NCI-H2171 (cell line): Measurements from ENCODE around the gene VWDE.
"Not testable (repeated sequence)": the region's sequence is repeated elsewhere in the genome, so short reads cannot be mapped to it uniquely, and the experiment has no call there.

ENCODE experiments used
- DNase-seq: peaks from one replicate; lab custom pipeline; 2025; lab: John Stamatoyannopoulos, UW

The VWDE gene

GRCh38 chr7:12403287-12404181, at the start of gene VWDE:
Gene VWDE, minus strand, starts transcription at chr7:12403865. Its CDS starts 149 bp downstream, at chr7:12403716.
- DNase-seq: peak; percentile 78

- DNase-seq: not testable (repeated sequence)
Measured at GRCh38 chr7:12453136-12453535, 49.5 kb upstream of the VWDE start.

GRCh38 chr7:12450615-12451014, 47.0 kb upstream of the VWDE start:
- no peak for DNase-seq

- DNase-seq: no peak
Measured at GRCh38 chr7:12444785-12445184, 41.1 kb upstream of the VWDE start.

- DNase-seq: no peak
Measured at GRCh38 chr7:12440229-12440628, 36.6 kb upstream of the VWDE start.

GRCh38 chr7:12436896-12437535, 33.4 kb upstream of the VWDE start:
- no peak for DNase-seq

- no peak for DNase-seq
Measured at GRCh38 chr7:12436126-12436525, 32.5 kb upstream of the VWDE start.

GRCh38 chr7:12434012-12434642, 30.5 kb upstream of the VWDE start:
- no peak for DNase-seq

- no peak for DNase-seq
Measured at GRCh38 chr7:12431886-12432556, 28.4 kb upstream of the VWDE start.

GRCh38 chr7:12425311-12425710, 21.6 kb upstream of the VWDE start:
- no peak for DNase-seq

- no peak for DNase-seq
Measured at GRCh38 chr7:12423997-12424745, 20.5 kb upstream of the VWDE start.

GRCh38 chr7:12423355-12423996, 19.8 kb upstream of the VWDE start:
- no peak for DNase-seq

GRCh38 chr7:12422554-12423320, 19.1 kb upstream of the VWDE start:
- DNase-seq: no peak

GRCh38 chr7:12418452-12418851, 14.8 kb upstream of the VWDE start:
- DNase-seq: no peak

GRCh38 chr7:12415072-12415471, 11.4 kb upstream of the VWDE start:
- no peak for DNase-seq

GRCh38 chr7:12412407-12412806, 8.7 kb upstream of the VWDE start:
- DNase-seq: no peak

- no peak for DNase-seq
Measured at GRCh38 chr7:12410523-12410922, 6.9 kb upstream of the VWDE start.

- DNase-seq: no peak
Measured at GRCh38 chr7:12409097-12409711, 5.5 kb upstream of the VWDE start.

- not testable (repeated sequence) for DNase-seq
Measured at GRCh38 chr7:12407652-12408051, 4.0 kb upstream of the VWDE start.

- no peak for DNase-seq
Measured at GRCh38 chr7:12402365-12402725, 1.3 kb downstream of the VWDE start.
